ENCODE data around the gene RAB31.
"Not testable (repeated sequence)": the region's sequence is repeated elsewhere in the genome, so short reads cannot be mapped to it uniquely, and the experiment has no call there.

Gene RAB31

DNA sequence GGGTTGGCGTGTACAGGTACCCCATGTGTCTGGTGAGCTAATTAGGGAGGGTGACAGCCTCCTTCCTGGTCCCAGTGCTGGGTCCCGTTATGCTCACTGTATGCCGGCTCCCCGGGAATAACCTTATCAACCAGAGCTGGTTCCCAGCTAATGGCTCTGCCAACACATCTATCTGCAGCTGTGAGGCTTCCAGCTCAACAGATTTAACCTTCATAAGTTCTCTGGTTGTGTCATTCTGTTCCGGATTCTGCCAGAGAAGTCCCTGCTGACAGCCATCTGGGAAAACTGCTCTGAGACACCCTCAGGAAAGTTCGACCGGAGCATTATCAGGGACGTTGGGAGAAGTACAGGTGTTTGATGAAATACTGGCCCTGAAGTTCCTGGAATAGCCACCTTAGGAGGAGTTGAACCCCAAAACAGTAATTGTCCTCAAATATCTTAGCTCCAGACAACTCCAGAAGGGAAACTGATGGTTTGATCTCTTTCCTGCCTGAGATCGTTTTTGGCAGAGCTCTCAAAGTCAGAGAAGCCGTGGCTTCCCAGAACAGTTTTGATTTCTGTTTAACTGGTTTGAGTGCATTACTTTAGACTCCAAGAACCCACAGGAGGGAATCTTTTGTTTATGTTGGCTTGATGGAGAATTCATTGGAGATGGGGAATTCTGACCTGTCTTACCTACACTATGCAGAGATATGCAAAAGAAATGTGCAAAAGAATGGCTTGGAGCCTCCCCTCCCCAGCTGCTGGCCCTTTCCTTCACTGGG lies 138.2 kb downstream of the RAB31 start:
- DNase-seq: no peak

DNA sequence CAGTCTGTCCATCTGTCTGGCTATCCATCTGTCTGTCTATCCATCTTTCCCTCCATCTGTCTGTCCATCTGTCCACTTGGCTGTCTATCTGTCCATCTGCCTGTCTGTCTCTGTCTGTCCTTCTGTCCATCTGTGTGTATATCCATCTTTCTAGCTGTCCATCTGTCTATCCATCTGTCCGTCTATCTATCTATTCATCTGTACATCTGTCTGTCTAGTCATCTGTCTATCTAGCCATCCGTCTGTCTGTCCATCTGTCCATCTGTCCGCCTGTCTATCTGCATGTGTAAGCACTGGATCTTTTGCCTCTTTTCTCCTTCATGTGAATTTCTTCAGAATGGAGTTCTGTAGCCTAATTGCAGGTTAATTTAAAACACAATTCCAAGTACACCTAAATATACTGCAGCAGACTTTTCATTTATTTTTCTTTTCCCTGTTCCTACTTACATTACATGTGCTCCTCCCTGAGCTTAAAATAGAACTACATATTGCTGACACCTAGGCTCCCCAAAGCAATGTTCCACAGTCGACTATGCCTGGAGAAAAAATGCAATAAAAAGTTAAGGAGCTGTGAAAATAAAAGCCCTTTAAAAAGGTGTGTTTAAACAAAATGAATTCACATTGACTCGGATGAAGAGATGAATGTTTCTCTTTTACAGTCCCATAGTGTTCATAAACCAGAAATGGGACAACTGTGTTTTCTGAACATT lies 140.2 kb downstream of the RAB31 start:
- DNase-seq: no peak

DNA sequence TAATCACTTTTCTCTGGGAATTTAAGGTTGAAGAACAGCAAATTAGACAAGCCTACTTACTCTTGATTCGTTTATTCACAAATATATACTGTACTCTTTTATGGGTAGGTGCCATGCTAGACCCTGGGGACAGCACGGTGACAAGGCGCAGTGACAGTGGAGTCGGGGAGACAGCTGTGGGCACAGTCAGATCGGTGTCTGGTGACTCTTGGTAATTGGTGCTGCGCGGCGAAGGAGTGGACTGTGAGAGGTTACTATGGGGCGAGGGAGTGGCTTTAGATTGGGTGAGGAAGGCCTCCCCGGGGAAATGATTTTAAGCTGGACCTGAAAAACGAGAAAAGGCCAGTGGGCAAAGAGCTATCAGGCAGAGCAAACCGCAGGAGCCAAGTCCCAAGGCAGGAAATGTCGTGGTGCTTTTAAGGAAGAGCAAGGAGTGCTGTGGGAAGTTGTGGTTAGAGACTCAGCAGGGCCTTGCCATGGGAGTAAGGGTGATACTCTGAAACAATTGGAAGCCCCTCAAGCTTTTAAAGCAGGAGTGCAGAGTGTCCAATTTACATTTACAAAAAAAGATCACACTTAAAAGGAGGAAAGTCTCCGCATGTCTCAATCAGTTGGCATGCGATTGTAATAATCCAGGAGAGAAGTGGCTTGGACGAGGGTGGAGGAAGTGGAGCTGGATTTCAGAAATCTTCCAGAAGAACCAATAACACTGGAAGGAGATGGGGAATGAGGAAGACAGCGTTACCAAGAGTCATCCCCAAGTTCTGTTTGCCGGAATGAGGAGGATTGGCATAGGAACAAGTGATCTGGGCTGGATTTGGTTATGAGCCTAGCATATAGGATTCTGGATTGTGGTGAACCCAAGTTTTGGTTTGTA lies 141.5 kb downstream of the RAB31 start:
- no peak for DNase-seq

DNA sequence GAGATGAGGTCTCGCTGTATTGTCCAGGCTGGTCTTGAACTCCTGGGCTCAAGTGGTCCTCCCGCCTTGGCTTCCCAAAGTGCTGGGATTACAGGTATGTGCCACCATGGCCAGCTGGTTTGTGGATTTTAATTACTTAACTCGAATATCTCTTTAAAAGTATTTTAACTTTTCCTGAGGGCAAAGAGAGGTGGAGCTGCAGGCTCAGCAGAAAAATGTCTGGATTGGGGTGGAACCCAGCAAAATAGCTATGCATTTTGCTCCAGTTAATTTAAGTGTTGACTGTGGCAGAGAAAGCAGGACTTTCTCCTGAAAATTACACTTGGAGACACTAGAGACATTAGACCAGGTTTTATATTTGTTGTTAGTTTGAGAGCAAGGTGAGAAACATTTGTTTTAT lies 142.2 kb downstream of the RAB31 start:
- DNase-seq: no peak

DNA sequence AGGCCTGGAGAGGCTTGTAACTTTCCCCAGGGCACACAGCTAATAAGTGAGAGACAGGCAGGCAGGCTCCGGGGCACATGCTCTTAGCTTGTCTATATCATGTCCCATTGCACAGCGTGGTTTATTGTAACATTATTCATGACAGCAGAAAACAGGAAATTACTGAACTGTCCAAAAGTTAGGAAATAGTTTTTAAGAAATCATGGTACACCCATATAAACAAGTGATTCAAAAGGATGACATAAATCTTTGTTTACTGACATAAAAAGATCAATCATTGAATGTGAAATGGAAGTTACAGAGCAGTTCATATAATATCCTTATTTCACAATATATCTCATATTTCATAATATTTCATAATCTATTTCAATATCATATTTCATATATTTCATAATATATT lies 143.4 kb downstream of the RAB31 start:
- DNase-seq: no peak

DNA sequence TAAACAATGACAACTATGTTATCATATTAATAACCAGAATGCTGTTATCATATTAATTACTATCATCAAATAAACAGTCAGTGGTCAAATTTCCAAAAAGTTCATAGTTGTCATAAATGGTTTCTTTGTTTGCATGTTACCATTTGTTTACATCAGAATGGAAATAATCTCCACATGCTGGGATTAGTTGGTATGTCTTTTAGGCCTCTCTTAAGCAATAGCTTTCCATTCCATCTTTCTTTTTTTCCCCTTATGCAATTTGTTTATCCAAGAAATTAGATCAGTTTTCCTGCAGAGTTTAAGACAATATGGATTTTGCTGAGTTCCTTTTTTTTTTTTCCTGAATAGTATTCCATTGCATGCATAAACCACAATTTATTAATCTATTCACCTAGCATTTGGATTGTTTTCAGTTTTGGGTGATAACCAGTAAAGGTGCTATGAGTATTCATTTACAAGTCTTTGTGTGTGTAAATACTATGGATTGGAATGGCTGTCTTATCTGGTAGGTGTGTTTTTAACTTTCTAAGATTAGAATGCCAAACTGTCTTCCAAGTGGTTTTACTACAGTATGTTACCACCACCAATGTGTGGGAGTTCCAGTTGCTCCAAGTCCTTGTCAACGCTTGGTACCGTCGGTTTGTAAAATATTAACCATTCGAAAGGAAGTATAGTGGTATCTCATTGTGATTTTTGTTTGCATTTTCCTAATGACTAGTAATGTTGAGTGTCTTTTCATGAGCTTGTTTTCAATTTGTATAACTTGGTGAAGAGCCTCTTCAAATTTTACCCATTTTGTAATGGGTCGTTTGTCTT lies 144.4 kb downstream of the RAB31 start:
- DNase-seq: no peak

DNA sequence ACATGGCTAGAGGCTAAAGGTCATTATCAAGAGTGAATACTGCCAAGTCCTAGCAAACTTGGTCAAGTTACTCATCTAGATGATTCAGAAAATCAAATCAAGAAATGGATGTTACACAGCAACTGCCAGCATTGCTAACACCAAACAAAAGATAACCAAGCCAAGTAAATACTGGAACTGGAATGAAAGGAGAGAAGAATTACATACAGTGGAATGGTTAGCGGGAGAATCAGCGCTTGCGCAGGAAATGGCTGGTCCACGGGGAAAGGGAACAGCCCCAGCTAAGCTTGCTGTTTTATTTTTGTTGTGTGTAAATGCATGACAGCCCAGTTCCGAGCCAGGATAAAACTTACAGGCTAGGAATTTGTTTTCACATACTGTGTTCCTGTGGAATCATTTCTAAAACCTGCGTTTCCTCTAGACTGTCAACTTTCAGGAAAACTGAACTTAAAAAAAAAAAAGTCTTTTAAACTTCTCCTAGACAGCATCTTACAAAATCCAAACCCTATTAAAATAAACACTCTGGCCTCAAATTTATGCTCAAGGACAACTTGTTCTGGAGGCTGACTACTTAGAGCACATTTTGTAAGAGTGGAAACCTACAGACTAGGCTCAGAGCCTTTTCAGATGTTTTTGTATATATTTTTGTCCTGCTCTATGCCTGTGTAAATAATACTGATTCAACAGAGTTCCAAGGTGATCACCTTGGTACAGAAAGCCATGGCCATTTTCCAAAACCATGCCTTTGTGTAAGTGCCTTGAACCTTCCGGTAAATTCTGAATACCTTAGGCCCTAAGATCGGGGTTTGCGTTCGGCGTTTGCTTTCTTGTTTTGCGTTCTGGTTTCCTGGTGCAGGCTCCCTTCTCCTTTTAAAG lies 146.9 kb downstream of the RAB31 start:
- no peak for DNase-seq

DNA sequence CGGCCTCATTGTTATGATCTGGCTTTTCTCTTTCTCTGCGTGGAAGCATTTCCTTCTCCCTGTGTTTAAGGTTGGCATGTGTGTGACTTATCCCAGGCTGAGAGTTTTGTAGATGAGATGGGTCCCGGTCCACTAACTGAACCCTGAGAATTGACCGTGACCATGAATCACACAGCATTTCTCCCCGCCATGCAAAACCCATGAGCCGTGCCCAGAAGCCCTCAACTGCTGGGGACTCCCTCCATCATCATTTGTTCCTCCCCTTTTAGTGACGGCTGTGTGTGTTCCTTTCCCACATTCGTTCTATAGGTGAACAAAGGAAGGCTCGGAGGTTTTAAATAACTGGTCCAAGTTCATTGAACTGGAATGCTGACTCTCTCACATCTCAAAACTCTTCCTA lies 147.6 kb downstream of the RAB31 start:
- no peak for DNase-seq

DNA sequence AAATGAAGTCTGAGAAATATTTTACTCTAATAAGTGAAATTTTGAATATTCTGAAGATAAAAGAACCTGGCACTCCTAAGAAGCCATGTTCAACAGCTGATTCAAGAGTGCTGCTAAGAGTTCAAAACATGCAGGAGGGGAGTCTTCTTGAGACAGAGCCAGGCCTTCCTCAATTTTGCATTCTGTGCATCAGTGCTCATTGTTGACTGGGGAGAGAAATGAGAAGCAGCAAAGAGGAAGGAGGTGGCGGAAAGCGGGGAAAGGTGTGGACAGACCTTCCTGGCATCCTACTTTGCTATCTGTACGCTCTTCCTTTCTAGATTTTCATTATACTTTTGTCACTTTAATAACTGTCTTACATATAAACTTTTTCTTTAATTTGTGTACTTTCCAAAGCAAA lies 148.0 kb downstream of the RAB31 start:
- no peak for DNase-seq

DNA sequence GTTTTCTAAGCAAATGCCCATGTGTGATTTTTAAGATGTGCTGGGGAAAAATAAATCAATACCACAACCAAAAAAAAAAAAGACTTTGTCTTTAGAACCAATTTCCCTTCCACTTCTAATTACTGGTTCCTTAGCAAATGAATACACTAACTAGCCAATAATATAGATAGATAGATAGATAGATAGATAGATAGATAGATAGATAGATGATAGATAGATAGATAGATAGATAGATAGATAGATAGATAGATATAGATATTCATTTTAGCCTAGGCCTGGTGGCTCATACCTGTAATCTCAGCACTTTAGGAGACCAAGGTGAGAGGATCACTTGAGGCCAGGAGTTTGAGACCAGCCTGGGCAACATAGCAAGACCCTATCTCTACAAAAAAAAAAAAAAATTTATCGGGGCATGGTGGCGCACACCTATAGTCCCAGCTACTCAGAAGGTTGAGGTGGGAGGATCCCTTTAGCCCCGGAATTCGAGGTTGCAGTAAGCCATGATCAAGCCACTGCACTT lies 149.4 kb downstream of the RAB31 start:
- DNase-seq: not testable (repeated sequence)

DNA sequence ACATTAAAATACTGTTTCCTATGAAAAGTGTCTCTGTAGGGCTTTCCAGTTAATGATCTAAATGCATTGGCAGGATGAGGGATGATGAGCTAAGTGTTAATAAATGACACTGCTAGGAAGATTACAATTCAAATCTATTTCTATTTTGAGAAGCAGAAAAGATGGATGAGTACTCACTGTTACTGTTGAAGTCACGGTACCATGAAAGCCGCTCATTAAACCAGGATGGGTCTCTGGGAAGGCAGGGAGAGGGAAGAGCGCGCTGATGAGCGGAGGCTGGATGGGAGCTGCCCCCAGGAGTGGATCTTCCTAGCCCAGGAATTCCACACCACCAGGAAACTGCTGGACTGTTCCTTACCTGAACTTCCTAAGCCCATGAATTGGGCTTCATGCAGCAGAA lies 150.5 kb downstream of the RAB31 start:
- no peak for DNase-seq

DNA sequence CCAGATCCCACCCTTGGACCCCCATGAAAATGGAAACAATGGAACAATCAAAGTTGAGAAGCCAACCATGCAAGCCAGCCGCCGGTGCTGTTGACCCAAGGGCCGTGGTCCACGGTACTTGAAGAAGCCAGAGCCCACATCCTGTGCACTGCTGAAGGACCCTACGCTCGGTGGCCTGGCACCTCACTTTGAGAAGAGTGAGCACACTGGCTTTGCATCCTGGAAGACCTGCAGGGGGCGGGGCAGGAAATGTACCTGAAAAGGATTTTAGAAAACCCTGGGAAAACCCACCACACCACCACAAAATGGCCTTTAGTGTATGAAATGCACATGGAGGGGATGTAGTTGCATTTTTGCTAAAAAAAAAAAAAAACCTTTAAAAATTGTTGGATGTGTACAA lies 151.1 kb downstream of the RAB31 start:
- no peak for DNase-seq

DNA sequence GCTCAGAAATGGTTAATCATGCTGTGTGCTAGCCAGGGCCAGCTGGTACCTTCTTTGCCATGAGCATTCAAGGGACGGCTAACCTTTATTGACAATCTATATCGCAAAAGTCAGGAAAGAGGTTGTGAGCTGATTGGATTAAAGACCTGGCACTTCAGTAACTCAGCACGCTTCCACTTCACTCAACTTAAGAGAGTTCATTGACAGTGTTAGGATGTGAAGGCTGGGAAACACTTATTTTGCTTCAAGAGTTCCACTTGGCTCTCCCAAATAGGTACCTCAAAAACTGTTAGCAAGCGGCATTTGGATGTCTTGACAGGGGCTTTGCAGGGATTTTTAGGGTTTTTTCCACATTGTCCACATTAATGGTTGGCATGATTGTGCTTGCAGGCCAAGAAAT lies 152.6 kb downstream of the RAB31 start:
- DNase-seq: no peak

DNA sequence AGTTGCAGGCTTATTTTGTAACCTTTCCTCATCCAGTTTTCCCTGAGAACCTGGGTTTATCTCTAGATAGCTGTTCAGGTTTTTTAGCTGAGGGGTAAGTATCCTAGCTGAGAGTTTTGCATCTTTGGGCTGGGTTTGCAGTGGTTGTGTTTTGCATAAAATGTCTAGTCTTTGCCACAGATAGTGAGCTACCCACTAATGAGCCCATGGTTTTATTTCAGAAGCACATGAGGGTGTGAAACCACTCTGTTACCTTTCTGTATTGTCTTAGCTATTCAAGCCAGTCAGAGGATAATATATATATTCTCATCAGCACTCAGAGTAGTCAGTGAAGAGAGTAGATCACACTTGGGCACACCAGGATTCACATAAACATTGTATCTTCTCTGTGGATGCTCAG lies 153.1 kb downstream of the RAB31 start:
- no peak for DNase-seq

DNA sequence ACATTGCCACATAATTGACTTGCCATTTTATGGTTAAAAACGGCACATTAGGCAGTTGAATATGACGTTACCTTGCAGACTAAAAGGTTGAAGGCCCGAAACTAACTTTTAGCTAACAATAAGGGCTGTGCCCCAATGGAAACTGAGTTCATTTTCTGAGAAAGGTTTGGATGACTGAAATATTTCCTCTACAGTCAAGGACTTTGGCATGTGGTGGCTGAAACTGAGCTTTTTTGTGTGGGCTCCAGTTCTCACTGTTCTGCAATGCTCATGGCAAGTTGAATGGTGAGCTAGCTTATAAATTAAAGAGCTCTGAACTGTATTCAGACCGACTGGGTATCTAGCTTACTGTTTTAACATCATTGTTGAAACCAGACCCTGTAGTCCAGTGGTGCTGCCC lies 153.8 kb downstream of the RAB31 start:
- no peak for DNase-seq

DNA sequence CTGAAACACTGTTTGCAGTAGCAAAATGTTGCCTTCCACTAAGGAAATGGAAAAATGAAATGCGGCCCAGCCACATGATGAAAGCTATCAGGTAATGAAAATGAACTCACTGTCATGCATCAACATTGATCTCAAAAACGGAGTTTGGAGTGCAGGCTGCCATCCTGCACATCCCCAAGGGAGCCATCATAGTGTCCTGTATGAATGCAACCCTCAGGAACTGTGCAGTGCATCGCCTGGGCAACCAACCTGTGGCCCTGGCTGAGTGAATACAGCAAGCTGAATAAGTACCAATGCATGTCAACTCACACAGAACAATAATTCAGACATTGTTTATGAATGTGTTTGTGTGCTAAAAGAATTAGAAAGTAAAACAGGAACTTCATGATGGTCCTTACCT lies 154.6 kb downstream of the RAB31 start:
- DNase-seq: peak; percentile 26

DNA sequence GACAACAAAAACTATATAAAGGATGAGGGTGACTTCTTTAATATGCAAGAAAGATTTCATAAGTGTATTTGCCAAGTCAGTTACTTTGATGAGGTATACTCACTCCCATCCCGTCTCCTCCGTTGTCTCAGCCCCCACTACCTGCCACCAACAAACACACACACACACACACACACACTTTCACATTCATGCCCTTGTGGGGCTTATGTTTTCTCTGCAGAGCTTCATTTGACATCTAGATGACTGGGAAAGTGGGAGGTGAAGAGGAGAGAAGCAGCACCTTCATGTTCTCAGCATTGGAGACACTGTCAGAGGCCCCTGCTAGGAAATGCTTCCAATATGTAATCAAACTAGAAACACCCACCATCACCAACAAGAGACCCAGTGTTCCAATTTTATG lies 155.2 kb downstream of the RAB31 start:
- DNase-seq: no peak

DNA sequence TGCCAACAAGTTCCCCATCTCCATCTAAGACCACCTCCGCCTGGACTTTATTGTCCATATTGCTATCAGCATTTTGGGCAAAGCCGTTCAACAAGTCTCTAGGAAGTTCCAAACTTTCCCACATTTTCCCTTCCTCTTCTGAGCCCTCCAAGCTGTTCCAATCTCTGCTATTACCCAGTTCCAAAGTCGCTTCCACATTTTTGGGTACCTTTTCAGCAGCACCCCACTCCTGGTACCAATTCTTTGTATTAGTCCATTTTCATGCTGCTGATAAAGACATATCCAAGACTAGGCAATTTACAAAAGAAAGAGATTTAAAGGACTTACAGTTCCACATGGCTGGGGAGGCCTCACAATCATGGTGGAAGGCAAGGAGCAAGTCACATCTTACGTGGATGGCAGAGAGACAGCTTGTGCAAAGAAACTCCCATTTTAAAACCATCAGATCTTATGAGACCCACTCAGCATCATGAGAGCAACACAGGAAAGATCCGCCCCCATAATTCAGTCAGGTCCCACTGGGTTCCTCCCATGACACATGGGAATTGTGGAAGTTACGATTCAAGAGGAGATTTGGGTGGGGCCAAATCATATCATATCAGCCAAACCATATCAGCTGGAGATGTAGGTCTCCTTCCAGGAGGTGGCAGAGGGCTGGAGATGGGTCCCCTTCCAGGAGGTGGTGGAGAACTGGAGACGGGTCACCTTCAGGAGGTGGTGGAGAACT lies 157.8 kb downstream of the RAB31 start:
- no peak for DNase-seq

DNA sequence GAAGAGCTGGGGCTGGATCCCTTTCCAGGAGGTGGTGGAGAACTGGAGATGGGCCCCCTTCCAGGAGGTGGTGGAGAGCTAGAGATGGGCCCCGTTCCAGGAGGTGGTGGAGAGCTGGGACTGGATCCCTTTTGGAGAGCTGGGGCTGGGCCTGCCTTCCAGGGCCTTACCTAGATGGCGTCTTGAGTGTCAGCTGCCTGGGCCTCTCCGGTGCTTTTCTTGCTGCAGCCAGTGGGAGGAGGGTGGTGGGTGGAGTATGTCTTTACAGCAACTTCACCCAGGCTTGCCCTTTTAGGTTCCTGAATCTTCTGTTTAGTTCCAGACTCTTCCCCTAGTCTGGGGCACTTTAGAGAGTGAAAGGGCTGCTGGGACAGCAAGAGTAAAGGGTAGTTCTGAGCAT lies 158.5 kb downstream of the RAB31 start:
- no peak for DNase-seq

DNA sequence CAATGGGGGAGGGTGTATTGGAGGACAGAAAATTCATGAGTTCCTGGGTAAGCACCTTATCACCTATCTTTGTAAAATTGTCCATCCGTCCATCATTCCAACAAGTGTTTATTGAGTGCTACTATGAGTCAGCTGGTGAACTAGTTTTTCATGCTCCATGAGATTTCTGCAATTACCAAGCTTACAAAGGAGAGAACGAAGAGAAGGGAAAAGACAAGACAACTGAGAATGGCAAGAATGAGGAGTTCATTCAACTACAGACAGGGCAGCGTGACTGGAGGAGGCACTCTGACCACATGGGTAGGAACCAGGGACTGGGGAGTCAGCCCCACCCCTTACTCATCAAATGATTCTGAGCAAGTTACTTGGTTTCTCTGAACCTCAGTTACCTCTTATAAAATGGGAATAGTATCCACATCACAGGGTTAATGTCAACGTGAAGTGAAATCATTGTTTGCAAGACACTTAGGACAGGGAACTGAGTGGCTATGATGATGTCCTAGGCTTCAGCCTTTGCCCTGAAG lies 159.0 kb downstream of the RAB31 start:
- DNase-seq: no peak

Measured in NCI-H345 (cell line).